PC-9 (cell line): ENCODE measurements around the gene HRH1. TPM values are rescaled to one million over a fixed set of nuclear protein-coding genes. Genes with fewer than 3 reads are reported as not detected.
A peak's percentile ranks its signal among the peaks of the same experiment; 100 is the strongest.

Experiments
- BruUV-seq: library from RNA; stranded (reverse); fragments of 400-500 nt; replicated peaks from 2 replicates; lab custom pipeline; 2021; lab: Mats Ljungman, UMichigan
- CTCF ChIA-PET: fragments of 300-600 bp; sonication (Branson Sonifier 250); formaldehyde crosslinking; loops from one replicate; lab custom pipeline; 2022; ENCODE audit warnings: antibody characterized with exemption; lab: Charles Lee
- POLR2A ChIA-PET: fragments of 300-600 bp; sonication (Branson Sonifier 250); formaldehyde crosslinking; loops from one replicate; lab custom pipeline; 2022; ENCODE audit warnings: antibody characterized with exemption; ENCODE audit not compliant: unreplicated experiment; lab: Charles Lee
- DNase-seq, 2 experiments: peaks; one replicate each; pipeline versions ENCODE4 v3.0.0 to v3.0.0-alpha.2; 2015 to 2022; ENCODE audit warnings: mixed read lengths in 1 of 2
- H2AFZ ChIP-seq: fragments of 200-600 bp; sonication (generic); 2 replicates; pipeline ENCODE4 v1.8.1; 2017; ENCODE audit warnings: antibody characterized with exemption
- H3F3A ChIP-seq: fragments of 200-600 bp; sonication (generic); 2 replicates; pipeline ENCODE4 v1.8.1; 2017; ENCODE audit warnings: antibody characterized with exemption, mild to moderate bottlenecking, low read depth; ENCODE audit not compliant: insufficient read depth
- H3K27ac ChIP-seq: fragments of 200-600 bp; sonication (generic); 2 replicates; pipeline ENCODE4 v1.6.1; 2016; ENCODE audit warnings: mixed run types
- H3K27me3 ChIP-seq: fragments of 200-600 bp; sonication (generic); 2 replicates; pipeline ENCODE4 v1.6.1; 2016; ENCODE audit warnings: low read depth, mixed run types; ENCODE audit not compliant: insufficient read depth
- H3K36me3 ChIP-seq: fragments of 200-600 bp; sonication (generic); 2 replicates; pipeline ENCODE4 v1.6.1; 2016; ENCODE audit warnings: low read depth, mixed run types
- H3K4me1 ChIP-seq: fragments of 200-600 bp; sonication (generic); replicated peaks from 2 replicates; pipeline ENCODE4 v1.6.1; 2016; ENCODE audit warnings: mixed run types; ENCODE audit not compliant: insufficient read depth
- H3K4me2 ChIP-seq: fragments of 200-600 bp; sonication (generic); 2 replicates; pipeline ENCODE4 v1.6.1; 2017; ENCODE audit warnings: mixed run types
- H3K4me3 ChIP-seq: fragments of 200-600 bp; sonication (generic); 2 replicates; pipeline ENCODE4 v1.6.1; 2016; ENCODE audit warnings: mixed run types
- H3K79me2 ChIP-seq: fragments of 200-600 bp; sonication (generic); 2 replicates; pipeline ENCODE4 v1.6.1; 2017; ENCODE audit warnings: low read depth, mixed run types
- H3K9me2 ChIP-seq: fragments of 200-600 bp; sonication (generic); 2 replicates; pipeline ENCODE4 v1.8.1; 2017; ENCODE audit warnings: mild to moderate bottlenecking; ENCODE audit not compliant: insufficient read depth
- H3K9me3 ChIP-seq: fragments of 200-600 bp; sonication (generic); 2 replicates; pipeline ENCODE4 v1.8.1; 2016; ENCODE audit warnings: low read depth; ENCODE audit not compliant: insufficient read depth
- H4K20me1 ChIP-seq: fragments of 200-600 bp; sonication (generic); 2 replicates; pipeline ENCODE4 v1.8.1; 2017; ENCODE audit not compliant: insufficient read depth
- EZH2 ChIP-seq: fragments of 200-600 bp; sonication (generic); IDR thresholded peaks from 2 replicates; pipeline ENCODE4 v1.8.0; 2017; ENCODE audit warnings: antibody characterized with exemption, low read depth
- intact Hi-C: fragments of 100-400 bp; cut with micrococcal nuclease; formaldehyde crosslinking; loops from one replicate; pipeline ENCODE4 v1.10.0; 2022; ENCODE audit not compliant: unreplicated experiment
- total RNA-seq: library from RNA; stranded (reverse); gene quantifications from 2 replicates; pipeline ENCODE4 v1.2.3, GENCODE V29; 2021
- TF ChIP-seq, protein P1 (sequence below): fragments of 200-600 bp; sonication (generic); conservative IDR thresholded peaks from 2 replicates; pipeline ENCODE4 v1.6.1; 2017; ENCODE audit warnings: mixed run types, antibody characterized with exemption, mild to moderate bottlenecking, moderate library complexity

Gene HRH1
- total RNA-seq, 1 experiment from 2014 or later: 9.2 TPM

DNA sequence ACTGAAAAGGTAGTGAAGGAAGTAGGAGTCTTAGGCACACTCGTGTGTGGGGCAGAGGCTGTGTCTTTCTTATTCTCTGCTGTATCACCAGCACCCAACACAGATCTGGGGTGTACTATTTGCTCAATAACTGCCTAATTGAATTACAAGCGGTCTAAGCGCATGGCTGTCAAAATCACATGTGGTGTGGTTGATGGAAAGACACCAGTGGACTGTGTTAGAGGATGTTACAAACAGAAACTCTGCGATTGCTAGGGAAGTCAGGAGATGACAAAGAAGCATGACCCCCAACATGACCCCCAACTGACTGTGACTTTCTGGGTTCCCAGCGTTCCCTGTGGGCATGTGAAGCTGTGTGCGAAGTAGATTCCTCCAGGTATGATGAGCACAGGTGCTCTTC is 149.9 kb downstream of the HRH1 start:
- Histone ChIP-seq H3K79me2 (no peaks in the 10 kb centered on the region; the same call in 1 of the 2 replicates), H3K9me2 (no peaks in the 10 kb centered on the region), H3K9me3 (no peaks in the 10 kb centered on the region), H3K4me1 (peaks cover 15% of the 10 kb centered on the region), H3K4me3 (no peak overlapping the region), H3F3A (no peaks in the 10 kb centered on the region; the same call in 1 of the 2 replicates), H3K4me2 (no peak overlapping the region), H3K36me3 (peaks cover 66% of the 10 kb centered on the region), H2AFZ (no peak overlapping the region), H4K20me1 (no peaks in the 10 kb centered on the region), H3K27me3 (no peaks in the 10 kb centered on the region), H3K27ac (no peak overlapping the region)
- intact Hi-C loops: no loop called here
- no TSS peak for BruUV-seq
- CTCF ChIA-PET: no interaction called here
- TF ChIP-seq, protein P1, sequence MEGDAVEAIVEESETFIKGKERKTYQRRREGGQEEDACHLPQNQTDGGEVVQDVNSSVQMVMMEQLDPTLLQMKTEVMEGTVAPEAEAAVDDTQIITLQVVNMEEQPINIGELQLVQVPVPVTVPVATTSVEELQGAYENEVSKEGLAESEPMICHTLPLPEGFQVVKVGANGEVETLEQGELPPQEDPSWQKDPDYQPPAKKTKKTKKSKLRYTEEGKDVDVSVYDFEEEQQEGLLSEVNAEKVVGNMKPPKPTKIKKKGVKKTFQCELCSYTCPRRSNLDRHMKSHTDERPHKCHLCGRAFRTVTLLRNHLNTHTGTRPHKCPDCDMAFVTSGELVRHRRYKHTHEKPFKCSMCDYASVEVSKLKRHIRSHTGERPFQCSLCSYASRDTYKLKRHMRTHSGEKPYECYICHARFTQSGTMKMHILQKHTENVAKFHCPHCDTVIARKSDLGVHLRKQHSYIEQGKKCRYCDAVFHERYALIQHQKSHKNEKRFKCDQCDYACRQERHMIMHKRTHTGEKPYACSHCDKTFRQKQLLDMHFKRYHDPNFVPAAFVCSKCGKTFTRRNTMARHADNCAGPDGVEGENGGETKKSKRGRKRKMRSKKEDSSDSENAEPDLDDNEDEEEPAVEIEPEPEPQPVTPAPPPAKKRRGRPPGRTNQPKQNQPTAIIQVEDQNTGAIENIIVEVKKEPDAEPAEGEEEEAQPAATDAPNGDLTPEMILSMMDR: no peak
- TF ChIP-seq EZH2: no peak
- no peak for DNase-seq
- POLR2A ChIA-PET: no interaction called here

DNA sequence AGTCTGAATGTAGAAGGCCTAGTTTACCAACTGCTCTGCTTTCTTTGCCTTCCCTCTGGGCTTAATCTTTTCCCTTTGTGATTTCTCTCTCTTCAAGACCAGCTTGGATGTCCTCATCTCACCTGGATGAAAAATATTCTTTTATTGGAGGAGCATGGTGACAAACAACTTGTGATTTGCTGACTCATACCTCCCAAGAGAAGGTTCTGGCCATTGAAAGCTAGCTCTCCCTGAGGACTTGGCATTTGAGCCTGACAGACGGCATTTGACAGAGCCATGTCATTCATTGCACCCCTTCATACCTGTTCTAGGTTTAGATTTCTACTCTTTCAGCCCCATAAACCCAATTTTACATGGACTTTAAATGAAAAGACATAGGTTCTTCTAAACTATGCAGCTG is 151.2 kb downstream of the HRH1 start:
- H2AFZ ChIP-seq: no peak overlapping the region
- no peaks in the 10 kb centered on the region for H3K9me3 ChIP-seq
- no peaks in the 10 kb centered on the region for H3K27me3 ChIP-seq
- BruUV-seq: no TSS peak
- H3K9me2 ChIP-seq: no peaks in the 10 kb centered on the region
- peaks cover 58% of the 10 kb centered on the region for H3K36me3 ChIP-seq
- 0 out of 2 replicates have a peak overlapping the region, but pooled peaks have one; percentile 2 for H3K4me2 ChIP-seq
- POLR2A ChIA-PET: no interaction called here
- no peak overlapping the region for H3K4me3 ChIP-seq
- TF ChIP-seq, protein P1: no peak
- TF ChIP-seq EZH2: no peak
- CTCF ChIA-PET: no interaction called here
- no peaks in the 10 kb centered on the region for H4K20me1 ChIP-seq
- intact Hi-C loops: loop anchor here (5.0 kb wide), 1 partner anchor 68 kb away; no protein-coding TSS in a partner anchor
- no peak for DNase-seq
- H3K4me1 ChIP-seq: peaks cover 15% of the 10 kb centered on the region
- H3K27ac ChIP-seq: peak overlapping the region; percentile 35
- H3K79me2 ChIP-seq: no peaks in the 10 kb centered on the region; the same call in 1 of the 2 replicates
- no peaks in the 10 kb centered on the region; the same call in 1 of the 2 replicates for H3F3A ChIP-seq

DNA sequence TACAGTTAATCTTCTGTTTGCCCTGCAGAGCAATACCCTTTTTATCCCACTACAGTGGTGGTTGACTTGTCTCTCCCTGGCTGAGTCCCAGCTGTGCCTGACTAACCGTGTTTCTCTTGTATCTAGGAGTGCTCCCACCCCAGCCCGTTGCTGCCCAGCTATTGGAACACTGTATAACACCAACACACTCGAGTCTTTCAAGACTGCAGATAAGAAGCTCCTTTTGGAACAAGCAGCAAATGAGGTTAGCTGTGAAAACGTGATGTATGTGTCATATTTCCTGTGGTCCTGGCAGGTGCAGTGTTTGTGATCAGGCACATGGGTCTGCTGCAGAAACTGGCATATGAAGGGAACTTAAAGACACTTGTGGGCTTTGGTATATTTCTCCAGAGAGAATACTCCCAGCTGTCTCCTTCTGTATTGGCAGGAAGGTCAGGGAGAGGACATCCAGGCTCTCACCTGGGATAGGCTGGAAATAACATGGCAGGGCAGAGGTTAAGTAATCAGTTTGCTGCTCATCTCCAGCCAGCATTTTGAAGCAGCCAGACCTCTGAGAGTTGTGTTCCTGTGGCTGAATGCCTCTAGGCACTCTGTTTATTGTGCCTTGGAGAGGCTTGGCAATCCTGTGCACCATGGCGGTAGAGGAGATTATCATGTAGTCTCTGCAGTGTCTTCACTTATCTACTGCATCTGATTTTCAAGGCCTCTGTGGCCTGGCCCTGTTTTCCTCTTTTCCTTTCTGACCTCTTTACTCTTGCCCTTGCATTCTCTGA is 152.7 kb downstream of the HRH1 start:
- Histone ChIP-seq H4K20me1 (no peaks in the 10 kb centered on the region), H3K4me3 (no peak overlapping the region), H2AFZ (no peak overlapping the region), H3K9me3 (no peaks in the 10 kb centered on the region), H3K27me3 (no peaks in the 10 kb centered on the region), H3K4me2 (no peak overlapping the region), H3K27ac (no peak overlapping the region), H3K79me2 (no peaks in the 10 kb centered on the region; the same call in 1 of the 2 replicates), H3K9me2 (no peaks in the 10 kb centered on the region), H3K36me3 (peaks cover 61% of the 10 kb centered on the region), H3K4me1 (peaks cover 15% of the 10 kb centered on the region), H3F3A (no peaks in the 10 kb centered on the region; the same call in 1 of the 2 replicates)
- no peak for DNase-seq
- TF ChIP-seq, protein P1: no peak
- no peak for TF ChIP-seq EZH2
- CTCF ChIA-PET: interaction anchor here (1.1 kb wide), 1 partner anchor 70 kb away, joined by 3 read pairs; no protein-coding TSS in a partner anchor
- intact Hi-C loops: loop anchor here (5.0 kb wide), 1 partner anchor 70 kb away; no protein-coding TSS in a partner anchor
- POLR2A ChIA-PET: no interaction called here
- BruUV-seq: no TSS peak
